Measurements from ENCODE around the gene PRDM5. TPM values are rescaled to one million over a fixed set of nuclear protein-coding genes. Genes with fewer than 3 reads are reported as not detected.
A peak's percentile ranks its signal among the peaks of the same experiment; 100 is the strongest.

PRDM5 gene
- total RNA-seq, 1 donor from 2014 or later = 5.2 TPM

GRCh38 chr4:120736312-120736711 lies 186.2 kb downstream of the PRDM5 start:
- no peak overlapping the region for H3K4me3 ChIP-seq (ENCODE audit: low read depth, low read length)
- no peak for TF ChIP-seq CTCF (conservative IDR thresholded peaks at IDR 0.05; ENCODE audit: low read depth, low read length)
- no peak for DNase-seq (ENCODE audit: low read depth)

- no peak overlapping the region for H3K4me3 ChIP-seq (ENCODE audit: low read depth, low read length)
- DNase-seq (ENCODE audit: low read depth) = no peak
- no peak for TF ChIP-seq CTCF (conservative IDR thresholded peaks at IDR 0.05; ENCODE audit: low read depth, low read length)
Observed at GRCh38 chr4:120733968-120734367, 188.6 kb downstream of the PRDM5 start.

- TF ChIP-seq CTCF (conservative IDR thresholded peaks at IDR 0.05; ENCODE audit: low read depth, low read length) = no peak
- no peak for DNase-seq (ENCODE audit: low read depth)
- H3K4me3 ChIP-seq (ENCODE audit: low read depth, low read length) = no peak overlapping the region
Observed at GRCh38 chr4:120733054-120733453, 189.5 kb downstream of the PRDM5 start.

GRCh38 chr4:120731561-120731960 lies 191.0 kb downstream of the PRDM5 start:
- TF ChIP-seq CTCF (conservative IDR thresholded peaks at IDR 0.05; ENCODE audit: low read depth, low read length) = no peak
- DNase-seq (ENCODE audit: low read depth) = peak; percentile 50
- H3K4me3 ChIP-seq (ENCODE audit: low read depth, low read length) = no peak overlapping the region

- H3K4me3 ChIP-seq (ENCODE audit: low read depth, low read length) = no peak overlapping the region
- DNase-seq (ENCODE audit: low read depth) = no peak
- TF ChIP-seq CTCF (conservative IDR thresholded peaks at IDR 0.05; ENCODE audit: low read depth, low read length) = no peak
Observed at GRCh38 chr4:120730777-120731320, 191.7 kb downstream of the PRDM5 start.

- TF ChIP-seq CTCF (conservative IDR thresholded peaks at IDR 0.05; ENCODE audit: low read depth, low read length) = no peak
- no peak overlapping the region for H3K4me3 ChIP-seq (ENCODE audit: low read depth, low read length)
- DNase-seq (ENCODE audit: low read depth) = no peak
Observed at GRCh38 chr4:120728892-120729675, 193.4 kb downstream of the PRDM5 start.
